H1 (cell line): ENCODE measurements around the gene SAA1.

ENCODE experiments used
- CBX8 ChIP-seq: fragments of 300-800, 300-1000 bp; sonication (generic); IDR thresholded peaks from 2 replicates; pipeline ENCODE4 v1.7.1; 2016; ENCODE audit warnings: low read depth, low read length, borderline replicate concordance
- EZH2 ChIP-seq: fragments of 200-600 bp; sonication (generic); IDR thresholded peaks from 2 replicates; pipeline ENCODE4 v1.7.1; 2012; ENCODE audit warnings: low read depth, mild to moderate bottlenecking, moderate library complexity, low read length, inconsistent platforms; ENCODE audit not compliant: severe bottlenecking
- POLR2A ChIP-seq, 2 experiments: IDR thresholded peaks; 1 replicate in 1 of 2; 2 replicates in 1 of 2; pipeline ENCODE4 v1.6.1; 2011; ENCODE audit warnings: low read depth in 2 of 2, low read length in 2 of 2, mild to moderate bottlenecking in 2 of 2; ENCODE audit errors: control extremely low read depth in 1 of 2

GRCh38 chr11:18270102-18270501 lies 4.0 kb downstream of the SAA1 start:
- TF ChIP-seq POLR2A (IDR thresholded peaks at IDR 0.05; ENCODE audit: control extremely low read depth in 1 of 2, low read depth in 2 of 2, low read length in 2 of 2) = no peak
- no peak for TF ChIP-seq EZH2
- TF ChIP-seq CBX8 = no peak
